HepG2 (cell line): Measurements from ENCODE around the gene RPEL1. TPM values are rescaled to one million over a fixed set of nuclear protein-coding genes. Genes with fewer than 3 reads are reported as not detected.
A peak's percentile ranks its signal among the peaks of the same experiment; 100 is the strongest.

Experiments
- GFI1 ChIP-seq: sonication (generic); formaldehyde crosslinking; IDR thresholded peaks from 2 replicates; pipeline ENCODE4 v1.5.0; 2020; ENCODE audit warnings: missing genetic modification reagents, mild to moderate bottlenecking, borderline replicate concordance
- HES4 ChIP-seq: sonication (generic); formaldehyde crosslinking; IDR thresholded peaks from 2 replicates; pipeline ENCODE4 v1.9.0; 2021; ENCODE audit warnings: mild to moderate bottlenecking, missing genetic modification reagents, borderline replicate concordance
- MIER2 ChIP-seq: IDR thresholded peaks from 2 replicates; pipeline ENCODE4 v1.6.1; 2016; ENCODE audit warnings: missing biosample characterization, missing genetic modification reagents
- SMARCE1 ChIP-seq: fragments of 450-650 bp; IDR thresholded peaks from 2 replicates; pipeline ENCODE4 v1.6.1; 2017; ENCODE audit warnings: borderline replicate concordance
- SMC3 ChIP-seq: IDR thresholded peaks from 2 replicates; pipeline ENCODE4 v1.6.1; 2011; ENCODE audit warnings: low read length, improper control_type of control experiment
- ZNF253 ChIP-seq: sonication (generic); formaldehyde crosslinking; IDR thresholded peaks from 2 replicates; pipeline ENCODE4 v1.8.0; 2022; ENCODE audit warnings: mild to moderate bottlenecking, missing genetic modification reagents, borderline replicate concordance
- ZNF773 ChIP-seq: sonication (generic); formaldehyde crosslinking; IDR thresholded peaks from 2 replicates; pipeline ENCODE4 v1.4.0; 2020; ENCODE audit warnings: missing genetic modification reagents, borderline replicate concordance
- ZNF883 ChIP-seq: sonication (generic); formaldehyde crosslinking; IDR thresholded peaks from 2 replicates; pipeline ENCODE4 v1.5.1; 2020; ENCODE audit warnings: mild to moderate bottlenecking, missing genetic modification reagents; ENCODE audit errors: not compliant biosample characterization
- ZSCAN21 ChIP-seq: sonication (generic); formaldehyde crosslinking; IDR thresholded peaks from 2 replicates; pipeline ENCODE4 v1.8.0; 2022; ENCODE audit warnings: mild to moderate bottlenecking, missing genetic modification reagents, moderate library complexity, borderline replicate concordance
- polyA plus RNA-seq, 8 experiments: library from polyadenylated mRNA; depleted of rRNA in 3 of 8; stranded (reverse) in 7 of 8; unstranded in 1 of 8; fragments of >200 nt; fragmentation: Illumina TruSeq in 4 of 8; extraction: Trizol in 4 of 8; gene quantifications; 2 replicates each; pipeline versions ENCODE4 v1.2.1 to v1.2.3, GENCODE V29; 2011 to 2016; ENCODE audit warnings: low read depth in 4 of 8, missing spikeins in 1 of 8, mixed read lengths in 1 of 8; ENCODE audit not compliant: insufficient read depth in 1 of 8
- total RNA-seq, 5 experiments: library from RNA; depleted of rRNA; stranded (reverse); fragments of >200 nt; fragmentation: Illumina TruSeq; extraction: Trizol; gene quantifications; 2 replicates each; pipeline ENCODE4 v1.2.3, GENCODE V29; 2016; ENCODE audit warnings: low read depth in 1 of 5
- TF ChIP-seq, protein P1 (sequence below): sonication (generic); formaldehyde crosslinking; IDR thresholded peaks from 2 replicates; pipeline ENCODE4 v1.4.0; 2020; ENCODE audit warnings: missing genetic modification reagents, borderline replicate concordance
- TF ChIP-seq, protein P2 (sequence below): sonication (generic); formaldehyde crosslinking; IDR thresholded peaks from 2 replicates; pipeline ENCODE4 v1.4.0; 2020; ENCODE audit warnings: missing genetic modification reagents
- TF ChIP-seq, protein P3 (sequence below): sonication (generic); formaldehyde crosslinking; IDR thresholded peaks from 2 replicates; pipeline ENCODE4 v1.8.1; 2022; ENCODE audit warnings: low read depth, mild to moderate bottlenecking, missing genetic modification reagents
- TF ChIP-seq, protein P4 (sequence below): sonication (generic); formaldehyde crosslinking; IDR thresholded peaks from 2 replicates; pipeline ENCODE4 v1.4.0; 2020; ENCODE audit warnings: missing genetic modification reagents
- TF ChIP-seq, protein P5 (sequence below): sonication (generic); formaldehyde crosslinking; IDR thresholded peaks from 2 replicates; pipeline ENCODE4 v1.9.0; 2021; ENCODE audit warnings: missing genetic modification reagents, borderline replicate concordance

The RPEL1 gene
- total and polyA plus RNA-seq, 2 of the 13 experiments (the other 11 are each of a cell fraction or from before 2014, with no cell fraction given) = 0.04 to 0.07 TPM

DNA sequence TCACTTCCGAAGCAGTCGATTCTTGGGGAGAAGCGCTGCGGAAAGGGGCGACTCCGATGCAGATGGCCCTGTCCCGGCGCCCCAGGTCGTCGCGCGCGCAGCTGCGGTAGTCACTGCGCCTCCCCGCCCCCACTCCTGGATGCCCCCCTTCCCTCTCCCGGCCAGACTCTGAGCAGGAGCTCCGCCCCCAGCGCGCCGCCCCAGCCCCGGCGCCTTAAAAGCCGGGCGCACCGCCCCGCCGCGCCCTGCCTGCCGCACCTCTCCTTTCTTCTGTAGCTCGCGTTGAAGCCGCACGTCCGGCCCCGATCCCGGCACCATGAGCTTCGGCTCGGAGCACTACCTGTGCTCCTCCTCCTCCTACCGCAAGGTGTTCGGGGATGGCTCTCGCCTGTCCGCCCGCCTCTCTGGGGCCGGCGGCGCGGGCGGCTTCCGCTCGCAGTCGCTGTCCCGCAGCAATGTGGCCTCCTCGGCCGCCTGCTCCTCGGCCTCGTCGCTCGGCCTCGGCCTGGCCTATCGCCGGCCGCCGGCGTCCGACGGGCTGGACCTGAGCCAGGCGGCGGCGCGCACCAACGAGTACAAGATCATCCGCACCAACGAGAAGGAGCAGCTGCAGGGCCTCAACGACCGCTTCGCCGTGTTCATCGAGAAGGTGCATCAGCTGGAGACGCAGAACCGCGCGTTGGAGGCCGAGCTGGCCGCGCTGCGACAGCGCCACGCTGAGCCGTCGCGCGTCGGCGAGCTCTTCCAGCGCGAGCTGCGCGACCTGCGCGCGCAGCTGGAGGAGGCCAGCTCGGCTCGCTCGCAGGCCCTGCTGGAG lies 31.4 kb downstream of the RPEL1 start, which contains the start of gene INA (continued):
- TF ChIP-seq, protein P1, sequence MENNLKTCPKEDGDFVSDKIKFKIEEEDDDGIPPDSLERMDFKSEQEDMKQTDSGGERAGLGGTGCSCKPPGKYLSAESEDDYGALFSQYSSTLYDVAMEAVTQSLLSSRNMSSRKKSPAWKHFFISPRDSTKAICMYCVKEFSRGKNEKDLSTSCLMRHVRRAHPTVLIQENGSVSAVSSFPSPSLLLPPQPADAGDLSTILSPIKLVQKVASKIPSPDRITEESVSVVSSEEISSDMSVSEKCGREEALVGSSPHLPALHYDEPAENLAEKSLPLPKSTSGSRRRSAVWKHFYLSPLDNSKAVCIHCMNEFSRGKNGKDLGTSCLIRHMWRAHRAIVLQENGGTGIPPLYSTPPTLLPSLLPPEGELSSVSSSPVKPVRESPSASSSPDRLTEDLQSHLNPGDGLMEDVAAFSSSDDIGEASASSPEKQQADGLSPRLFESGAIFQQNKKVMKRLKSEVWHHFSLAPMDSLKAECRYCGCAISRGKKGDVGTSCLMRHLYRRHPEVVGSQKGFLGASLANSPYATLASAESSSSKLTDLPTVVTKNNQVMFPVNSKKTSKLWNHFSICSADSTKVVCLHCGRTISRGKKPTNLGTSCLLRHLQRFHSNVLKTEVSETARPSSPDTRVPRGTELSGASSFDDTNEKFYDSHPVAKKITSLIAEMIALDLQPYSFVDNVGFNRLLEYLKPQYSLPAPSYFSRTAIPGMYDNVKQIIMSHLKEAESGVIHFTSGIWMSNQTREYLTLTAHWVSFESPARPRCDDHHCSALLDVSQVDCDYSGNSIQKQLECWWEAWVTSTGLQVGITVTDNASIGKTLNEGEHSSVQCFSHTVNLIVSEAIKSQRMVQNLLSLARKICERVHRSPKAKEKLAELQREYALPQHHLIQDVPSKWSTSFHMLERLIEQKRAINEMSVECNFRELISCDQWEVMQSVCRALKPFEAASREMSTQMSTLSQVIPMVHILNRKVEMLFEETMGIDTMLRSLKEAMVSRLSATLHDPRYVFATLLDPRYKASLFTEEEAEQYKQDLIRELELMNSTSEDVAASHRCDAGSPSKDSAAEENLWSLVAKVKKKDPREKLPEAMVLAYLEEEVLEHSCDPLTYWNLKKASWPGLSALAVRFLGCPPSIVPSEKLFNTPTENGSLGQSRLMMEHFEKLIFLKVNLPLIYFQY (CRISPR knock-in tag) = no peak
- TF ChIP-seq ZNF773 (CRISPR knock-in tag) (no peak), ZSCAN21 (no peak), ZNF253 (CRISPR knock-in tag) (no peak), HES4 (CRISPR knock-in tag) (no peak), SMARCE1 (no peak), ZNF883 (CRISPR knock-in tag) (no peak), SMC3 (no peak), GFI1 (CRISPR knock-in tag) (no peak), MIER2 (CRISPR knock-in tag) (peak; percentile 28; the same call in 1 of the 2 replicates)
- TF ChIP-seq, protein P2, sequence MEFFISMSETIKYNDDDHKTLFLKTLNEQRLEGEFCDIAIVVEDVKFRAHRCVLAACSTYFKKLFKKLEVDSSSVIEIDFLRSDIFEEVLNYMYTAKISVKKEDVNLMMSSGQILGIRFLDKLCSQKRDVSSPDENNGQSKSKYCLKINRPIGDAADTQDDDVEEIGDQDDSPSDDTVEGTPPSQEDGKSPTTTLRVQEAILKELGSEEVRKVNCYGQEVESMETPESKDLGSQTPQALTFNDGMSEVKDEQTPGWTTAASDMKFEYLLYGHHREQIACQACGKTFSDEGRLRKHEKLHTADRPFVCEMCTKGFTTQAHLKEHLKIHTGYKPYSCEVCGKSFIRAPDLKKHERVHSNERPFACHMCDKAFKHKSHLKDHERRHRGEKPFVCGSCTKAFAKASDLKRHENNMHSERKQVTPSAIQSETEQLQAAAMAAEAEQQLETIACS = no peak
- TF ChIP-seq, protein P3, sequence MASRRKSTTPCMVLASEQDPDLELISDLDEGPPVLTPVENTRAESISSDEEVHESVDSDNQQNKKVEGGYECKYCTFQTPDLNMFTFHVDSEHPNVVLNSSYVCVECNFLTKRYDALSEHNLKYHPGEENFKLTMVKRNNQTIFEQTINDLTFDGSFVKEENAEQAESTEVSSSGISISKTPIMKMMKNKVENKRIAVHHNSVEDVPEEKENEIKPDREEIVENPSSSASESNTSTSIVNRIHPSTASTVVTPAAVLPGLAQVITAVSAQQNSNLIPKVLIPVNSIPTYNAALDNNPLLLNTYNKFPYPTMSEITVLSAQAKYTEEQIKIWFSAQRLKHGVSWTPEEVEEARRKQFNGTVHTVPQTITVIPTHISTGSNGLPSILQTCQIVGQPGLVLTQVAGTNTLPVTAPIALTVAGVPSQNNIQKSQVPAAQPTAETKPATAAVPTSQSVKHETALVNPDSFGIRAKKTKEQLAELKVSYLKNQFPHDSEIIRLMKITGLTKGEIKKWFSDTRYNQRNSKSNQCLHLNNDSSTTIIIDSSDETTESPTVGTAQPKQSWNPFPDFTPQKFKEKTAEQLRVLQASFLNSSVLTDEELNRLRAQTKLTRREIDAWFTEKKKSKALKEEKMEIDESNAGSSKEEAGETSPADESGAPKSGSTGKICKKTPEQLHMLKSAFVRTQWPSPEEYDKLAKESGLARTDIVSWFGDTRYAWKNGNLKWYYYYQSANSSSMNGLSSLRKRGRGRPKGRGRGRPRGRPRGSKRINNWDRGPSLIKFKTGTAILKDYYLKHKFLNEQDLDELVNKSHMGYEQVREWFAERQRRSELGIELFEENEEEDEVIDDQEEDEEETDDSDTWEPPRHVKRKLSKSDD (CRISPR knock-in tag) = no peak
- TF ChIP-seq, protein P4, sequence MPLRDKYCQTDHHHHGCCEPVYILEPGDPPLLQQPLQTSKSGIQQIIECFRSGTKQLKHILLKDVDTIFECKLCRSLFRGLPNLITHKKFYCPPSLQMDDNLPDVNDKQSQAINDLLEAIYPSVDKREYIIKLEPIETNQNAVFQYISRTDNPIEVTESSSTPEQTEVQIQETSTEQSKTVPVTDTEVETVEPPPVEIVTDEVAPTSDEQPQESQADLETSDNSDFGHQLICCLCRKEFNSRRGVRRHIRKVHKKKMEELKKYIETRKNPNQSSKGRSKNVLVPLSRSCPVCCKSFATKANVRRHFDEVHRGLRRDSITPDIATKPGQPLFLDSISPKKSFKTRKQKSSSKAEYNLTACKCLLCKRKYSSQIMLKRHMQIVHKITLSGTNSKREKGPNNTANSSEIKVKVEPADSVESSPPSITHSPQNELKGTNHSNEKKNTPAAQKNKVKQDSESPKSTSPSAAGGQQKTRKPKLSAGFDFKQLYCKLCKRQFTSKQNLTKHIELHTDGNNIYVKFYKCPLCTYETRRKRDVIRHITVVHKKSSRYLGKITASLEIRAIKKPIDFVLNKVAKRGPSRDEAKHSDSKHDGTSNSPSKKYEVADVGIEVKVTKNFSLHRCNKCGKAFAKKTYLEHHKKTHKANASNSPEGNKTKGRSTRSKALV = 0 out of 2 replicates have a peak, but pooled peaks have one; percentile 29
- TF ChIP-seq, protein P5, sequence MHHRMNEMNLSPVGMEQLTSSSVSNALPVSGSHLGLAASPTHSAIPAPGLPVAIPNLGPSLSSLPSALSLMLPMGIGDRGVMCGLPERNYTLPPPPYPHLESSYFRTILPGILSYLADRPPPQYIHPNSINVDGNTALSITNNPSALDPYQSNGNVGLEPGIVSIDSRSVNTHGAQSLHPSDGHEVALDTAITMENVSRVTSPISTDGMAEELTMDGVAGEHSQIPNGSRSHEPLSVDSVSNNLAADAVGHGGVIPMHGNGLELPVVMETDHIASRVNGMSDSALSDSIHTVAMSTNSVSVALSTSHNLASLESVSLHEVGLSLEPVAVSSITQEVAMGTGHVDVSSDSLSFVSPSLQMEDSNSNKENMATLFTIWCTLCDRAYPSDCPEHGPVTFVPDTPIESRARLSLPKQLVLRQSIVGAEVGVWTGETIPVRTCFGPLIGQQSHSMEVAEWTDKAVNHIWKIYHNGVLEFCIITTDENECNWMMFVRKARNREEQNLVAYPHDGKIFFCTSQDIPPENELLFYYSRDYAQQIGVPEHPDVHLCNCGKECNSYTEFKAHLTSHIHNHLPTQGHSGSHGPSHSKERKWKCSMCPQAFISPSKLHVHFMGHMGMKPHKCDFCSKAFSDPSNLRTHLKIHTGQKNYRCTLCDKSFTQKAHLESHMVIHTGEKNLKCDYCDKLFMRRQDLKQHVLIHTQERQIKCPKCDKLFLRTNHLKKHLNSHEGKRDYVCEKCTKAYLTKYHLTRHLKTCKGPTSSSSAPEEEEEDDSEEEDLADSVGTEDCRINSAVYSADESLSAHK (CRISPR knock-in tag) = no peak
